HEK293 (cell line): ENCODE data around the gene DEFB131A.
"Not testable (repeated sequence)": the region's sequence is repeated elsewhere in the genome, so short reads cannot be mapped to it uniquely, and the experiment has no call there.

Experiments
- CTCF ChIA-PET: fragments of 350-600 bp; formaldehyde crosslinking; extraction: SDS; loops from one replicate; lab custom pipeline; 2021; ENCODE audit warnings: antibody characterized with exemption; lab: Yijun Ruan, JAX
- POLR2A ChIA-PET: fragments of 300-600 bp; formaldehyde crosslinking; extraction: SDS; loops from one replicate; lab custom pipeline; 2020; ENCODE audit warnings: antibody characterized with exemption, inconsistent platforms; lab: Yijun Ruan, JAX
- H3K27ac ChIP-seq: fragments of 200-500 bp; sonication (Bioruptor generic); 2 replicates; pipeline ENCODE4 v1.5.1; 2014; ENCODE audit warnings: low read depth, low read length, control low read depth, inconsistent platforms; ENCODE audit errors: extremely low read depth
- H3K36me3 ChIP-seq, 2 experiments: fragments of 200-500 bp in 1 of 2; sonication (Bioruptor generic) in 1 of 2; 1 replicate in 1 of 2; 2 replicates in 1 of 2; pipeline ENCODE4 v1.5.1; 2014 to 2017; ENCODE audit warnings: inconsistent platforms in 2 of 2, low read length in 2 of 2; ENCODE audit not compliant: control insufficient read depth in 2 of 2, insufficient read depth in 1 of 2
- H3K4me1 ChIP-seq: fragments of 200-500 bp; sonication (Bioruptor generic); 2 replicates; pipeline ENCODE4 v1.5.1; 2014; ENCODE audit warnings: mild to moderate bottlenecking, low read length, inconsistent platforms; ENCODE audit not compliant: control insufficient read depth, insufficient read depth
- H3K4me3 ChIP-seq: 2 replicates; pipeline ENCODE4 v1.5.1; 2011; ENCODE audit warnings: low read depth, mild to moderate bottlenecking, control low read depth, low read length, moderate library complexity
- H3K9me3 ChIP-seq: fragments of 200-500 bp; sonication (Bioruptor generic); 2 replicates; pipeline ENCODE4 v1.5.1; 2014; ENCODE audit warnings: low read depth, low read length, inconsistent platforms; ENCODE audit not compliant: control insufficient read depth, insufficient read depth

Gene DEFB131A

GRCh38 chr4:9421884-9422455 is 22.2 kb upstream of the DEFB131A start:
- H3K36me3 ChIP-seq, H3K9me3 ChIP-seq, POLR2A ChIA-PET, H3K27ac ChIP-seq, H3K4me3 ChIP-seq, H3K4me1 ChIP-seq, CTCF ChIA-PET: not testable (repeated sequence)

GRCh38 chr4:9425916-9426315 is 18.3 kb upstream of the DEFB131A start:
- POLR2A ChIA-PET, H3K9me3 ChIP-seq, H3K27ac ChIP-seq, H3K4me1 ChIP-seq, CTCF ChIA-PET, H3K4me3 ChIP-seq, H3K36me3 ChIP-seq: not testable (repeated sequence)

GRCh38 chr4:9430061-9430460 is 14.2 kb upstream of the DEFB131A start:
- CTCF ChIA-PET, H3K36me3 ChIP-seq, H3K4me3 ChIP-seq, H3K4me1 ChIP-seq, H3K9me3 ChIP-seq, POLR2A ChIA-PET, H3K27ac ChIP-seq: not testable (repeated sequence)

- H3K4me1 ChIP-seq, CTCF ChIA-PET, POLR2A ChIA-PET, H3K36me3 ChIP-seq, H3K9me3 ChIP-seq, H3K27ac ChIP-seq, H3K4me3 ChIP-seq: not testable (repeated sequence)
Measured at GRCh38 chr4:9433320-9433719, 10.9 kb upstream of the DEFB131A start.

GRCh38 chr4:9436728-9437127 is 7.5 kb upstream of the DEFB131A start:
- H3K27ac ChIP-seq, H3K4me3 ChIP-seq, H3K4me1 ChIP-seq, CTCF ChIA-PET, POLR2A ChIA-PET, H3K9me3 ChIP-seq, H3K36me3 ChIP-seq: not testable (repeated sequence)

- H3K4me1 ChIP-seq, H3K9me3 ChIP-seq, H3K36me3 ChIP-seq, POLR2A ChIA-PET, H3K4me3 ChIP-seq, H3K27ac ChIP-seq, CTCF ChIA-PET: not testable (repeated sequence)
Measured at GRCh38 chr4:9442355-9442754, 1.9 kb upstream of the DEFB131A start.

- H3K9me3 ChIP-seq, POLR2A ChIA-PET: not testable (repeated sequence)
Measured at GRCh38 chr4:9444681-9445080, 467 bp downstream of the DEFB131A start.

GRCh38 chr4:9452251-9452650 is 8.0 kb downstream of the DEFB131A start:
- H3K36me3 ChIP-seq, H3K4me1 ChIP-seq, H3K9me3 ChIP-seq, H3K27ac ChIP-seq, CTCF ChIA-PET, H3K4me3 ChIP-seq, POLR2A ChIA-PET: not testable (repeated sequence)

More at GRCh38 chr4:9444681-9445080, 467 bp downstream of the DEFB131A start:
- CTCF ChIA-PET, H3K36me3 ChIP-seq, H3K4me1 ChIP-seq, H3K27ac ChIP-seq, H3K4me3 ChIP-seq: not testable (repeated sequence)

- POLR2A ChIA-PET, H3K36me3 ChIP-seq, H3K9me3 ChIP-seq, H3K4me3 ChIP-seq, H3K27ac ChIP-seq, H3K4me1 ChIP-seq, CTCF ChIA-PET: not testable (repeated sequence)
Measured at GRCh38 chr4:9454284-9454683, 10.1 kb downstream of the DEFB131A start.

- H3K4me3 ChIP-seq, H3K9me3 ChIP-seq, H3K4me1 ChIP-seq, CTCF ChIA-PET, H3K36me3 ChIP-seq, POLR2A ChIA-PET, H3K27ac ChIP-seq: not testable (repeated sequence)
Measured at GRCh38 chr4:9455046-9455445, 10.8 kb downstream of the DEFB131A start.

- H3K9me3 ChIP-seq, H3K36me3 ChIP-seq, CTCF ChIA-PET, H3K27ac ChIP-seq, POLR2A ChIA-PET, H3K4me3 ChIP-seq, H3K4me1 ChIP-seq: not testable (repeated sequence)
Measured at GRCh38 chr4:9479466-9479865, 35.3 kb downstream of the DEFB131A start.

- CTCF ChIA-PET: not testable (repeated sequence)
Measured at GRCh38 chr4:9480066-9480465, 35.9 kb downstream of the DEFB131A start.

More at GRCh38 chr4:9480066-9480465, 35.9 kb downstream of the DEFB131A start:
- H3K4me1 ChIP-seq, H3K4me3 ChIP-seq, POLR2A ChIA-PET, H3K36me3 ChIP-seq, H3K27ac ChIP-seq, H3K9me3 ChIP-seq: not testable (repeated sequence)
